Liver (tissue), 3 donors: Measurements from ENCODE around the gene FOXM1.

ENCODE experiments used
- CTCF ChIP-seq: fragments of 150-350 bp; IDR thresholded peaks from 2 replicates; pipeline ENCODE4 v1.5.1; 2017; ENCODE audit warnings: improper control_type of control experiment, low read depth, low read length; ENCODE audit not compliant: missing input control
- GABPA ChIP-seq, 2 donors: IDR thresholded peaks in 1 of 2; conservative IDR thresholded peaks in 1 of 2; 2 replicates each; pipeline ENCODE4 v1.6.1; 2016; ENCODE audit warnings: antibody characterized with exemption in 2 of 2, mild to moderate bottlenecking in 1 of 2, moderate library complexity in 1 of 2
- HNF4G ChIP-seq: IDR thresholded peaks from 2 replicates; pipeline ENCODE4 v1.6.1; 2016; ENCODE audit warnings: antibody characterized with exemption
- JUND ChIP-seq, 2 donors: IDR thresholded peaks; 2 replicates each; pipeline ENCODE4 v1.6.1; 2016; ENCODE audit warnings: antibody characterized with exemption in 2 of 2
- RAD21 ChIP-seq, 2 donors: IDR thresholded peaks; 2 replicates each; pipeline ENCODE4 v1.6.1; 2016; ENCODE audit warnings: antibody characterized with exemption in 2 of 2, mild to moderate bottlenecking in 2 of 2
- SP1 ChIP-seq: IDR thresholded peaks from 2 replicates; pipeline ENCODE4 v1.6.1; 2018; ENCODE audit warnings: antibody characterized with exemption, mild to moderate bottlenecking
- YY1 ChIP-seq: IDR thresholded peaks from 2 replicates; pipeline ENCODE4 v1.6.1; 2016; ENCODE audit warnings: antibody characterized with exemption, mild to moderate bottlenecking
- donor health status: healthy.
- donor health status: healthy.

GRCh38 chr12:2833810-2834209 is 43.2 kb downstream of the FOXM1 start:
- TF ChIP-seq SP1 (no peak), CTCF (no peak), RAD21 (IDR thresholded peaks at IDR 0.05) (no peak), HNF4G (no peak), JUND (IDR thresholded peaks at IDR 0.05) (no peak), GABPA (IDR thresholded peaks at IDR 0.05 in 1 of 2, conservative IDR thresholded peaks at IDR 0.05 in 1 of 2) (no peak), YY1 (no peak)
